Heart left ventricle (tissue), 16 donors: ENCODE data around the gene GSDMA. TPM values are rescaled to one million over a fixed set of nuclear protein-coding genes. Genes with fewer than 3 reads are reported as not detected.
A peak's percentile ranks its signal among the peaks of the same experiment; 100 is the strongest.

Experiments
- ATAC-seq, 4 donors: fragments of 200-7000 bp; cut with Tn5 transposase; one replicate each; pipeline ENCODE4 v1.9.1; 2020 to 2022; ENCODE audit warnings: moderate library complexity in 4 of 4, mild to moderate bottlenecking in 3 of 4, moderate number of reproducible peaks in 1 of 4
- DNase-seq, 5 donors: peaks; one replicate each; pipeline ENCODE4 v3.0.0-alpha.2; 2020
- H3K27ac ChIP-seq, 12 donors: fragments of 200-600 bp; sonication (generic) in 4 of 12; one replicate each; pipeline versions ENCODE4 v1.5.0 to v1.8.0; 2016 to 2022; ENCODE audit warnings: mild to moderate bottlenecking in 2 of 12
- H3K27me3 ChIP-seq, 9 donors: fragments of 200-600 bp; sonication (generic) in 2 of 9; one replicate each; pipeline versions ENCODE4 v1.5.1 to v1.8.0; 2016 to 2022; ENCODE audit warnings: mild to moderate bottlenecking in 3 of 9
- H3K36me3 ChIP-seq, 9 donors: fragments of 200-600 bp; sonication (generic) in 2 of 9; one replicate each; pipeline versions ENCODE4 v1.5.0 to v1.8.0; 2018 to 2022; ENCODE audit warnings: mild to moderate bottlenecking in 2 of 9
- H3K4me1 ChIP-seq, 12 donors: fragments of 200-600 bp; sonication (generic) in 4 of 12; one replicate each; pipeline versions ENCODE4 v1.5.0 to v1.8.0; 2016 to 2022; ENCODE audit warnings: mild to moderate bottlenecking in 3 of 12
- H3K4me3 ChIP-seq, 12 donors: fragments of 200-600 bp; sonication (generic) in 4 of 12; one replicate each; pipeline versions ENCODE4 v1.5.0 to v1.8.0; 2017 to 2022; ENCODE audit warnings: mild to moderate bottlenecking in 9 of 12, moderate library complexity in 4 of 12
- H3K9me3 ChIP-seq, 12 donors: fragments of 200-600 bp; sonication (generic) in 4 of 12; one replicate each; pipeline versions ENCODE4 v1.5.0 to v1.8.0; 2016 to 2022; ENCODE audit warnings: mild to moderate bottlenecking in 1 of 12
- CTCF ChIP-seq, 12 donors: fragments of 200-600 bp; sonication (generic) in 4 of 12; IDR thresholded peaks; one replicate each; pipeline versions ENCODE4 v1.5.0 to v1.8.0; 2018 to 2022; ENCODE audit warnings: antibody characterized with exemption in 12 of 12, mild to moderate bottlenecking in 5 of 12
- POLR2A ChIP-seq, 2 donors: fragments of 450-650 bp; IDR thresholded peaks; one replicate each; pipeline ENCODE4 v1.6.1; 2017; ENCODE audit warnings: antibody characterized with exemption in 2 of 2, mild to moderate bottlenecking in 2 of 2, moderate library complexity in 2 of 2
- WGBS, 4 donors: extraction: QIAGEN DNeasy Blood & Tissue Kit in 2 of 4; methylation state at CpG; one replicate each; pipeline versions ENCODE4 v1.1.5 to v1.1.7; 2013 to 2018; 5-methylcytosine and 5-hydroxymethylcytosine counted together
- intact Hi-C, 10 donors: fragments of 100-400 bp; cut with DNase I; formaldehyde crosslinking; loops; one replicate each; pipeline versions ENCODE4 v1.11.1 to v1.14.2; 2022
- polyA plus RNA-seq, 2 donors: library from polyadenylated mRNA; stranded (reverse); fragments of 200-250 nt; gene quantifications; one replicate each; pipeline ENCODE4 v1.2.3, GENCODE V29; 2013
- total RNA-seq, 9 donors: library from RNA; depleted of rRNA in 2 of 9; stranded (reverse); fragments of >200 nt in 2 of 9; fragmentation: NEBNext Ultra II Directional in 3 of 9; extraction: Animal tissue kit (Norgen Biotek cat#: 25700) in 3 of 9; gene quantifications; one replicate each; pipeline versions ENCODE4 v1.1.0 to v1.2.4, GENCODE V29; 2016 to 2023
- donor health status: ischemic (EF 13 %, LVEDD 7.1; RV severe dilation, severe dysfunction).
- donor health status: healthy with polysubstance abuse.
- donor health status: DM: no; HTN: yes; CAD: no.
- donor health status: DM: no; HTN: no; CAD: no.
- donor health status: ischemic (EF 25% LVEDD 6.9; RV normal size, moderate dysfunction).
- donor health status: ischemic (EF 25% LVEDD 5.7; RV mildly dilated, moderate dysfunction).
- donor health status: healthy.
- donor health status: DM: yes; HTN: yes; CAD: no.
- donor health status: ischemic (EF 35%, LVEDD 5.7; RV mildly dilated, moderate dysfunction).
- donor health status: nonischemic (EF 11% LVEDD 7.7; RV severe dilation, severe dysfunction).
- donor health status: DM: yes; HTN: yes; CAD: no.
- donor health status: PGD.
- donor health status: ischemic (EF 29% LVEDD 5.4; RV normal size, mild dysfunction).
- donor health status: nonischemic (EF 23%, LVEDD 6.1; RV moderate dilation, normal function).

Gene GSDMA
- total and polyA plus RNA-seq, 11 donors, result 0.08 to 3.7 (median 0.49) TPM; not detected in 3

GRCh38 chr17:39925282-39926134, 37.3 kb upstream of the GSDMA start:
- Histone ChIP-seq H3K4me3 (peak overlapping the region in 6 of 12 donors; percentile 62 to 86 (median 78)), H3K27ac (peak overlapping the region in 7 of 12 donors; percentile 6 to 98 (median 96)), H3K9me3 (no peaks in the 10 kb centered on the region), H3K27me3 (no peaks in the 10 kb centered on the region), H3K36me3 (peaks cover 0 to 37% (median 32%) of the 10 kb centered on the region in 9 donors), H3K4me1 (peaks cover 6 to 86% (median 49%) of the 10 kb centered on the region in 12 donors)
- no peak for ATAC-seq
- WGBS, 4 donors, result 75 to 85% (median 78%) methylated on average over 11 of the region's 11 CpGs
- DNase-seq, result no peak
- TF ChIP-seq POLR2A (IDR thresholded peaks at IDR 0.05) (no peak), CTCF (IDR thresholded peaks at IDR 0.05) (no peak)
- intact Hi-C loops, result loop anchor here in 3 of 10 donors (1.0 to 10.0 kb wide), 4 partner anchors 34 to 61 kb away; partner anchors contain the start of genes IKZF3 (in 1 of the 3), PSMD3 (in 1 of the 3) and ZPBP2 (in 1 of the 3)

GRCh38 chr17:39926135-39926587, 36.6 kb upstream of the GSDMA start:
- Histone ChIP-seq H3K27me3 (no peaks in the 10 kb centered on the region), H3K4me3 (peak overlapping the region in 10 of 12 donors; percentile 62 to 96 (median 80)), H3K9me3 (no peaks in the 10 kb centered on the region), H3K27ac (peak overlapping the region in 7 of 12 donors; percentile 29 to 98 (median 96)), H3K4me1 (peaks cover 6 to 80% (median 49%) of the 10 kb centered on the region in 12 donors), H3K36me3 (peaks cover 0 to 31% (median 29%) of the 10 kb centered on the region in 9 donors)
- TF ChIP-seq CTCF (IDR thresholded peaks at IDR 0.05) (no peak), POLR2A (IDR thresholded peaks at IDR 0.05) (no peak)
- intact Hi-C loops, result loop anchor here in 3 of 10 donors (1.0 to 10.0 kb wide), 4 partner anchors 33 to 61 kb away; partner anchors contain the start of genes IKZF3 (in 1 of the 3), PSMD3 (in 1 of the 3) and ZPBP2 (in 1 of the 3)
- ATAC-seq, result no peak
- no peak for DNase-seq
- WGBS, 4 donors, result 31 to 50% (median 41%) methylated on average over 4 of the region's 4 CpGs

- Histone ChIP-seq H3K36me3 (peaks cover 0 to 26% (median 24%) of the 10 kb centered on the region in 9 donors), H3K27ac (peak overlapping the region in 11 of 12 donors; percentile 79 to 98 (median 95)), H3K4me1 (peaks cover 6 to 75% (median 49%) of the 10 kb centered on the region in 12 donors), H3K27me3 (no peaks in the 10 kb centered on the region), H3K9me3 (no peaks in the 10 kb centered on the region), H3K4me3 (peak overlapping the region; percentile 59 to 96 (median 78))
- 3 to 13% (median 3%) methylated on average over 3 to 15 of the region's 15 CpGs for WGBS, 4 donors
- ATAC-seq, result peak in 2 of 4 donors; percentile 7 to 10
- TF ChIP-seq POLR2A (IDR thresholded peaks at IDR 0.05) (no peak), CTCF (IDR thresholded peaks at IDR 0.05) (no peak)
- intact Hi-C loops, result loop anchor here in 4 of 10 donors (1.0 to 10.0 kb wide), 6 partner anchors 27 to 62 kb away; partner anchors contain the start of genes PSMD3 (in 2 of the 4), IKZF3 (in 1 of the 4) and ZPBP2 (in 1 of the 4)
- peak in 4 of 5 donors; percentile 33 to 48 (median 40) for DNase-seq
Measured at GRCh38 chr17:39926588-39927100, 36.2 kb upstream of the GSDMA start.
